GM18519 (cell line): Measurements from ENCODE around the gene GNB2.

Experiments
- ATAC-seq: cut with Tn5 transposase; IDR thresholded peaks from one replicate; pipeline ENCODE4 v1.9.1; 2021; ENCODE audit warnings: mild to moderate bottlenecking, moderate library complexity; ENCODE audit not compliant: unreplicated experiment, low FRiP score

GNB2 gene

DNA sequence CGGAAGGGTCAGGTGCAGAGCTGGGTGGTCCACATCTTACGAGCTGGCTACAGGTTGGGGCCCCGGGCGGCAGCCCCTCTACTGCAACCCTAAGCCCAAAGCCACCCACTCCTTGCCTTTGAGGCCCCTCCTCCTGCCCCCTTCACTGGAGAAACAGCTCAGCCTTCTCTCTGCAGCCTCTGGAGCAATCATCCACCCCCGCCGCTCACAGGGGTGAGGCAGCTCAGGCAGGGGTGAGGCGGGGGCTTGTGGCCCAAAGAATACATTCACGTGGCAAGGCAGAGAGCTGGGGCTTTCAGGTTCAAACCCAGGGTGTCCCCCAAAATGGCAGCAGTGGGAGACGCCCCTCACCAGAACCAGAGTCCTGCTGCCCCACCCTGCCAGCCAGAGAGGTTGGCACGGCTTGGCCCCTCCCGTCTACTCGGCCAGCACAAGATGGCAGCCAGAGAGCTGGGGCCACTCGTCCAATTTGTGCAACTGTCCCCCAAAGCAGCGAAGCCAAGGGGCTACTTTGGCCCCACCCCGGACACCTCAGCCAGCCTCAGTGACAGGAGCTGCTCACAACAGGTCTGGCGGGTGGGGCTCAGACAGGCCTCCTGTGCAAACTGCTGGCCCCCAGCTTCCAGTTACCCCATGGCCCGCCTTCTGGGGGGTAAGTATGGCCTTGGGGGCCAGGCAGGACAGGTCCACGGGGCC lies 7.2 kb downstream of the GNB2 start:
- no peak for ATAC-seq

DNA sequence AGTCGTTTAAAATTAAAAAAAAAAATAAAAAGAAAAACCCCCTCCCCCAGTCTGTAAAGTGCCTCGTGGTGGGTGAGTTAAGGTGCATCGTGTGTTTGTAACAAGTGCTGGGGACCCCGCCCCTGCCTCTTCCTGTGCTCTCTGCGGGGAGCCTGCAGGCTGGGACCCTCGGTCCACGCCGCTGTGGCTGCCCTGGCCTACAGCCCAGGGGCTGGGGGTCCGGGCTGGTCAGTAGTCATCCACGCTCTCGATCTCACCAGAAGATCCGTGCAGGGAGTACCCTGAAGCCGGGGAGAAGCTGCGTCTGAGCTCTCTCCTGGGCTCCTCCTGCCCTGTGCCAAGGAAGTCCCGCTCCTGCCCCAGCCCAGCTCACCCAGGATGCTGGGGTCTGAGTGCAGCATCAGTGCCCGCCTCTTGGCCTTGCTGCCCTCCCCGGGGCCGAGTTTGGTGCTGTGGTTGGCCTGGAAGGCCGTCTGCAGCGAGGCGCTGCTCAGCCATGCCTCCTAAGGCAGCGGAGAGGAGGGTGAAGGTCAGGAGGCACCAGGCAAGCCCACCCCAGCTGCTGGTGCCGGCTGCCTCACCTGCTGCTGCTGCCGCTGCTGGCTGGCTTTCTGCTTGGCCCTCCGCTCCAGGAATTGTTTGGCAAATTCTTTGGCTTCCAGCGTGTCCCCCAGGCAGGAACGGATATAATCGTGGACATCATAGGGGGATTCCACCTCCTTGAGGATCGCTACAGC lies 8.1 kb downstream of the GNB2 start:
- ATAC-seq, result no peak

DNA sequence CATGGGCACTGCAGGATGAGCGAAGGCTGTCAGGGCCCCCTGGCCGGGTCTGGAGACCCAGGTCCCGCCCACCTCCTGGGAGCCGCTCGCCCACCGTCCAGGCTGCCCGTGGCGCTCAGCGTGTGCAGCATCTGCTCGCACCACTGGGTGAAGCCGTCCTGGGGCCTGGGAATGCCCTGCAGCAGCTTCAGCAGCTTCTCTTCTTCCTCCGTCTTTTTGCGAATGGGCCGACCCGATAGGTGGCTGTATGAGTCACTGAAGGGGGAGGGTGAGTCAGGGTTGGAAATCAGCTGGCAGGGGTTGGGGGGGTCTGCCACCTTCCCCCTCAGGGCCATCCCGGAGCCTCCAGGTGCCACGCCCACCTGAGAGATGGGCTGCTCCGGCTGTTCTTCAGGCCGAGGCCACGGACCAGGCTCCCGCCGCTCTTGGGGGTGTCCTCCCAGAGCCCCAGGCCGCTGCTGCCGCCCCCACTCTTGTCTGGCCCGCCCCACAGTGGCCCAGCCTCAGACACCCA lies 8.7 kb downstream of the GNB2 start:
- ATAC-seq, result no peak

DNA sequence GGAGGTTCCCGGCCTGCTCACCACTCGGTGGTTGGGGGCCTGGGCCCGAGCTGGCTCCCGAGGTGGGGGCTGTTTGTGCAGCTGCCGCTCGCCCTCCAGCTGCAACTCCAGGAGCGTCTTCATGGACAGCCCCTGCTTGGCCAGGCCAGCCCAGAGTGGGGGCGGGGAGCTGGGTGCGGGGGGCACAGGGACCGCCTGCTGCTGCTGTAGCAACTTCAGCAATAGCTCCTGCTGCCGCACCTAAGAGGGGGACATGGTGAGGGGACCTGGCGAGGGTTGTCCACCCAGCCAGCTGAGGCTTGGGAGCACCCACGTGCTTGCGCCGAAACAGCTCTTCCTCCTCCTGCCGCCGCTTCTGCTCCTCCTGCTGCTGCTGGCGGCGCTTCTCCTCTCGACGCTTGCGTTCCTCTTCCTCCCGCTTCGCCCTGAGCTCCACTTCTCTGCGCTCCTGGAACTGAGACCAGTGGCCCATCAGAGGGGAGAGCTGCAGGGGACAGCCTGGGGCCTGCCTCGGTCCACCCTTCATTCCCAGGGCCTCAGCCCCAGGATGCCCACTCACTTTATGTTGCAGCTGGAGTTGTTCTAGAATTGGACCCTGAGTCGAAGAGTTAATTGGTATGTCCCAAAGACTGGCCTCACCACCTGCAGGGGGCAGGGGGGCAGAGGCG lies 9.6 kb downstream of the GNB2 start:
- ATAC-seq, result no peak

DNA sequence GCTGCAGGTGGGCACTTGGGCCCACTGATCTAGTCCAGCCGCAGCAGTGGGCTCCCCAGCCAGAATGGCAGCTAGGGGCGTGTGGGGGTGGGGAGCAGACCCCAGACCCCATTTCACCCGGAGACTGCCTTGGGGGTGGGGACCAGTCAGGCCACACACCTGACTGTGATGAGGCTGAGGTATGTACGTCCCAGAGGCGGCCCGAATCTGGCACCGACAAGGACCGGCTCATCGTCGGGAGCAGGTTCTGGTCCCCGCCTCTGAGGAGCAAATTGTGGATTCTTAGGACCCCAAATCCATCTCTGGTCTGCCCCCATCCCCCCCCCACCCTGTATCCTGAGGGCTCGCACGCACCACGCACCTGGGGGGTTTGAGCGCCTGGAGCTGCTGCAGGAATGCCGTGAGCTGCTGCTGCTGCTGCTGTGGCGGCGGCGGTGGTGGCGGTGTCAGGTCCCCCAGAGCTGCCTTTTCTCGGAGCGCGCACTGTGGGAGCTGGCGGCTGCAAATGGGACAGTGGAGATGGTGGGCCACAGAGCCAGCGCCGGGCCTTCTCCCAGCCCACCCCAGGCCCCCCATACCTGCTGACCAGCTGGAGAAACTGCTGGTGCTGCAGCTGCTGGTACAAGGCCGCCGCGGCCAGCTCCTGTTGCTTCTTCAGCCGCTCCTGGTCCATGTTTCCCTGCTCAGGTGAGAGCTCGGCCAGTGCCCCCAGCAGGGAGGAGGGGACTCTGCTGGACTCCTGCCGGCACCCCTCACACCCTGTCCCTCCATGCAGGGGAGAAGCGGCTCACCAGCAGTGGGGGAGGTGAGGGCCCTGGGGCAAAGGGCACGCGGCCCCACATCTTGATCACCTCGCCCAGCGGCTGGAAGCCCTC lies 10.4 kb downstream of the GNB2 start:
- ATAC-seq, result no peak

DNA sequence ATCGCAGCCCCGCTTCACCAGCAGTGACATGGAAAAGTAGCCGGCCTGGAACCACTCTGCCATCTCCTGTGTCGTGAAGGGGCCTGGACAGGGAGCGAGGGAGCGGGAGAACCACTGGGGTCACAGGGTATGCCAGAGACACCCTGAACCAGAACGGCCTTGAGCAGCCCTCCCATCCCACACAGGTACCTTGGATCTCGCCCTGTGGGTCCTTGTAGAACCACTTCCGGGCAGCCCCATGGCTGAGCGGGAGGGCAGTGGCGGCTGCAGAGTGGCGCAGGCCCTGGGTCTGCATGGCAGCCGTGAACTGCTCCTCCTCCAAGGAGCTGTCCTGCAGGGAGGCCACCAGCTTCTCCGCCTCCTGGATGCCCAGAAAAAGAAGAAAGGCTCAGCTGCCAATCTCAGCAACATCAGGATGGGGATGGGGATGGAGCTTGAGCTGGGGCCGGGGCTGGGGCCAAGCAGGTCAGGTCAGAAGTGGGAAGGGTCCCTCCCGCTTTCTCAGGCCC lies 11.0 kb downstream of the GNB2 start:
- no peak for ATAC-seq

DNA sequence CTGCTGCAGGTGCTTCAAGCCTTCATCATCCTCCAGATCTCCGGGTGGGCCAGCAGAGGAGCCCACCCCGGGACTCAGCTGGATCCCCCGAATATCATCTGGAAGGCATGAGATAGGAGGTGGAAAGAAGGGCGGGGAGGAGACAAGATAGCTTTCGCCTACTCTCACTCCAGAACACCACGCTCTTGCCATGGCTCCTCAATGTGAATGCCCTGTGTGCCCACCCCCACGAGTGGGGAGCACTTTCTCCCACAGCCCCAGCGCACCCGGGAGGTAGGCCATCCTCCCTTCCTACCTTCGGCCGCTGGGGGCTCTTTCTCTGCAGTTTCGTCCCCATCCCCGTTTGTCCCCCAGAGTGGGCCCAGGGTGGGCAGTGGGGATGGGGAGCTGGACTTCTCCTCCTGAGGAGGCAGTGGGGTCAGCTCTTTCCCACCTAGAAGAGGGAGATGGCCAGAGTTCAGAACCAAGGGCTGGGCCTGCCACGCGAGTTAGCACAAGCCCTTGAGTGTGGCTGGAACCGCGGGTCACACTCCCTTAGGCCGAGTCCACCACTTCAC lies 11.6 kb downstream of the GNB2 start:
- no peak for ATAC-seq

DNA sequence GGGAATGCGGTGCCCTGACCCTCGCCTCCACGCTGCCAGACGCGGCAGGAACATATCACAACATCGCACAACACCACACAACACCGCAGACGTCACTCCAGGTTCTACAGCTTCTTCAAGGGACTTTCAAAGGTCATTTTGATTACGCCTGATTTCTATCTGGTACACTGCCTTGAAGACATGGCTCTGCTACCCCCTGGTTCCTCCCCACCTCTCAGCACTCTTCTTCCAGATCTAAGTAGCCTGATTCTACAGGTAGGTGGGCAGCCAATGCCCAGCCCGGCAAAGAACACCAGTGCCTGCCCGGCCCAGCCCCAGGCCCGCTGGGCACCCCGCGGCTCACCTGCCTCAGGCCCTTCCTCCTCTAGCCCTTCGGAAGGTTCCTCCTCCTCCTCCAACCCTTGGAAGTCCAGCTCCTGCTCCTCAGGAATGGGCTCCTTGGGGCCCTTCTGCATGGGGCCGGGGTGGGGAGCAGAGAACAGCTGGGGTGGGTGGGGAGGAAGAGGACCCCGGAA lies 12.1 kb downstream of the GNB2 start:
- no peak for ATAC-seq

DNA sequence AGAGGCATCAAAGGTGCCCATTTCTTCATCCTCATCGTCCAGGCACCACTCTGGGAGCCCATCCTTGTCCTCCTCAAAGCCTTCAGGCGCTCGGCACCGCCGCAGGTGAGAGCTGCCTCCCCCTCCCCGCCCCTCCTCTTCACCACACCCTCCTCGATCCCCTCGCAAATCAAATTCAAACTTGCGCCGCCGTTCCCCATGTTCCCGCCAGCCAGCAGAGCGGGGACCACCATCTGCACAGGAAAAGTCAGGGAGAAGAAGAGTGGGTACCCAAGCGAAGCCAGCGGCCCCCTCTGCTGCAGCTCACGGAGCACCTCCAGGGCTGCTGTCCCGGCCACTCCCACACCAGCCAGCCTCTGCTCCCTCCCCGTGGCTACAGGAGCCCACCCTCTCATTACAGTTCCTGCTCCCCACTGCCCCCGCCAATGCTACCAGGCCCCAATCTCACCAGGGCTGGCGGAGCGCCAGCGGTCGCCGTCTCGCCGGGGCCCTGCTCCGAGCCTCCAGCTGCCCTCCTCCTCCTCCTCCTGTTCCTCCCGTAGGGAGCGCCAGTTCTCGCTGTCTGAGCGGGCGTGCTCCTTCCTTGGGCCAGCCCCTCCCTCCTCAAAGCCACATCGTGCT lies 12.8 kb downstream of the GNB2 start:
- ATAC-seq, result no peak

DNA sequence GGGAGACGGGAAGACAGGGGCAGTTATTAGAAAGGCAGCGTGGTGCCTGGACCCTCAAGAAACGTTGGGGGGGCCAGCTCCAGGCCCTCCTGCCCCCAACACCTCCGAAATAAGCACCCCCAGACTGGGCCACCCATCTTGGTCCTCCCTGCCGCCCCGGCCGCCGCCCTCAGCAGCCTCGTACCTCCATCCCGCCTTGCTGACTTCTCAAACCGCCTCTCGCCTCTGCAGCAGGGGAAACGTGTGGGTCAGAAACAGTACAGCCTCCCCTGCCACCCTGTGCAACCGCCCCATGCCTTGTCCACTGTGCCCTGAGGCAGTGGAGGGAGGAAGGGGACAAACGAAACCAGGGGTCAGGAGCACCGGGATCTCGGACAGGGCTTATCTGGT lies 13.3 kb downstream of the GNB2 start:
- ATAC-seq, result no peak

DNA sequence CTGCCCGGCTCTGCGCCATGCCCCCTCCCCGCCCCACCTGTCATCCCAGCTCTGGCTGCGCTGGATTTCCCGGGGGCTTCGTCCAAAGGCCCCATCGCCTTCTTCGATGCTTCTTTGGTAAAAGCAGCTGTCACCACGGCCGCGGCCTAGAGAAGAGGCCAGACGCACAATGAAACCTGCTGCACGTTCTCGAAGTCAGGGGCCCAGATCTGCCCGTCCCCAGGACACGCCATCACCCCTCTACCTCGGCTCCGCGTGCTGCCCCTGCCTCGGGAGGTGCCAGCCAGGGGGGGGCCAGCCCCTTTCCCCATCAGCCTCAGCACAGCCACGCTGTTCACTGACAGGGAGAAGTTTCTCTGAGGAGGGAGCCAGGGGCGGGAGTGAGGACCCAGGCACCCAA lies 13.7 kb downstream of the GNB2 start:
- ATAC-seq, result no peak

DNA sequence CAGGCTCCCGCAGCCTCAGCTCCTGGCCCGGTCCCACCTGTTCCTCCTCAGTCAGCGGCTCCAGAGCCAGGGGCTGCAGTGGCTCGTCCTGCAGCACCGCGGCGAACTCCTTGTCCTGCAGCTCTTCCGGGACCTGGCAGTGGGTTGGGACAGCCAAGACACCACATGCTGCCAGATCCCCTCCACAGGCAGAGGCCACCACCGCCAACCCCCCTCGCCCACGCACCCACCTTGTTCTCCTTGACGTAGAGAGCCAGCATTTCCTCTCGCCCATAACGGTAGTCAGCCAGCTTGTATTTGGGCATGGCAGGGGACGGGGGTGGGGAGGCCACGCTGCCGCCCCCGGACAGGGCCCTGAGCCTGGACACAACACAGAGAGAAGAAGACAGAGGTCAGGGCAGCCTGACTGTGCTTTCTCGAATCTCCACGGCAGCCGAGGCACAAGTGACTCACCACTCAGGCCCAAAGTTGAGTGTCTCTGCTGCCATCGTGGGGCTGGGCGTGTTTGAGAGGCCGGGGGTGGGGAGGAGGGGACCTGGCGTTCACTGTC lies 14.3 kb downstream of the GNB2 start:
- ATAC-seq, result no peak

DNA sequence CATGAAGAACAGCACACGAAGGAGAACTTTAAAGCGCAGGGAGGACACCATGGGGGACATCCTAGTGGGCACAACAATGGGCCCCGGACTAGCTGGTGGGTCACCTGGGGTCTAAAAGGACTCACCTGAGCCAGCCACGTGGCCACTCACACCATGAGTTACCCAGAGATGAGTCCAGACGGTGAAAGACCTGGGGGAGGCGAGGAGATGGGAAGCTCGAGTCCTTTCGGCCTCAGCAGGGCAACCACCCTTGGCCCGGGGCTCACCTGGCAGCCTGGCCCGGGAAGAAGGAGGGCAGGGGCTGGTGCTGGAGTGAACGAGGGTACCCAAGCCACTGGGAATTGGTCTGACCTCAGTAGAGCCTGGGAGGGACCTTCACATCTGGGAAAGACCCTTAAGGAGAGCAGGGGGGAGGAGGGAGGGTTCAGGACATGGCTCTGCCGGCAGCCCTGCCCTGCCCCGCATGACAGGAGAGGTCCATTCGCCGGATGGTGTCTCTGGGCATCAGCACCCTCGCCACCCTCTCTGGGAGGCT lies 14.9 kb downstream of the GNB2 start:
- no peak for ATAC-seq

DNA sequence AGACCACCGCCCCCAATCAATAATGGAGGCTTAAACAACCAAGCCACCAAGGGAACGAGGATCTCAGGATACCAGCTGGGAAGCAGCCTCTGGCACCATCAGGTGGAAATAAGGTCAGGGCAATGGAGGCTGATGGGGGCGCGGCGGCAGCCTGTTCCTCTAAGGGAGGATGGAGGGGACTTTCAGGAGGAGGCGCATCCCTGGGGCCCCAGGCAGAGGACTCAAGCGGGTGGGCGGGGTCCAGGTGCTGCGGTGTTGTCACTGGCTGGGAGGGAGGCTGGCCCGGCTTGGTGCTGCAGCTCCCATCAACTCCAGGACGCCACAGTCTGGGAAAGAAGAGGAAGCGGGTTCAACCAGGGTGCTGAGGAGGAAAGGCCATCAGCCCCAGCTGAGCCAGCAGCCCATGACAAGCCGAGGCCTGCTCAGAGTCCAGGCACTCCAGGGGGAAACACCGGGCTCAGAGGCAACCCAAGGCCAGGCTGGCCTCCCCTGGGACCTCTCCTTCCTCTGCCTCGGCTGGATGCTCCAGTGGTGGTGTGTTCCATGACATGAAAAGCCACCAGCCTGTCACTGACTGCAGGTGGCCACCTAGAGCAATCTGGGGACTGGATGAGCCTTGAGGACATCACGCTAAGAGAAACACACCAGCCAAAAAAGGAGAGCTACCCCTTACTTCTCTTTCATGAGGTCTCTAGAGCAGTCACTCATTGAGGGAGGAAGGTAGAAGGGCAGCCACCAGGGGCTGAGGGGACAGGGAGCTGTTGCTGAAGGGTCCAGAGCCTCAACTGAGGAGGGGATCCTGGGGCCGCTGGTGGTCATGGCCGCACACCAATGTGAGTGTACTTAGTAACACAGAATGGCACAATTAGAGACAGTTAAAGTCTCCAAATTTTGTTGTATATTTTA lies 15.9 kb downstream of the GNB2 start:
- no peak for ATAC-seq

DNA sequence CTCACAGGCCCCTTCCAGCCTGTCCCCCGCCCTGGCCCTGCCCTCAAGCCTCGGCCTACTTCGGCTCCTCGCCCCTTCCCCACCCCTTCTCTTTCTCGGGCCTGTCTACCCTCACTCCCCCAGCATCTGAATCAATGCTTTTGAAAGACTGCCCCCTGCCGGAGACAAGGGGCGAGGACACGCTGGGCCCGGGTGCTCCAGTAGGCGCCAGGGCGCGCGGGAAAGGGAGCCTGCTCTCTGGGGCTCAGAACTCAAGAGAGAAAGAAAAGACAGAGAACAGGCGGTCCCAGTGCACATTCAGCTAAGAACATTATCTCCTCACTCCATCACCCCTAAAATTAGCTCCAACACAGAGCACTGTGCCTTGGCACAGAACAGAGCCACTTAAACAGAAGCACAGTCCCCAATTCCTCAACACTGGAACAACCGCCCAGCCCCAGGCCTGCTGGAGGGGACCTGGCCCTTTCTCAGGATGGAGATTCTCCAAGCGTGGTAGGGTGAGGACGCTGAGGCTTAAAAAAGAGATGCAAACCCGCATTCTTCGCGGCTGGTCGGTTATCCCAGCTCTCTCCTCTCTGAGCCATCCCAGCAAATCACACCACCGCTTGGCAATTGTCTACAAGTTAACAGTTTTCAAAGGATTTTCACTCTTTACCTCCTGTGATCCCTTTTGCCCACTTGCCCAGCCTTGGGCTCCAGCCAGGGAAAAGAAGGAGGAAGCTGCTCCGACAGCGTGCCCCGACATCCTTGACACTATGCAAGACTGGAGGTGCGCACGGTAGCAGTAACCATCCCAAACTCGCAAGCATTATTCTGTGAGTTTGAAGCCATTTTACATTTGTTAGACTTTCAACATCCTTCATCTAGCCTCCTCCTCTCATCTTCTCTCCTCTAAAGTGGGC lies 18.4 kb downstream of the GNB2 start:
- no peak for ATAC-seq

DNA sequence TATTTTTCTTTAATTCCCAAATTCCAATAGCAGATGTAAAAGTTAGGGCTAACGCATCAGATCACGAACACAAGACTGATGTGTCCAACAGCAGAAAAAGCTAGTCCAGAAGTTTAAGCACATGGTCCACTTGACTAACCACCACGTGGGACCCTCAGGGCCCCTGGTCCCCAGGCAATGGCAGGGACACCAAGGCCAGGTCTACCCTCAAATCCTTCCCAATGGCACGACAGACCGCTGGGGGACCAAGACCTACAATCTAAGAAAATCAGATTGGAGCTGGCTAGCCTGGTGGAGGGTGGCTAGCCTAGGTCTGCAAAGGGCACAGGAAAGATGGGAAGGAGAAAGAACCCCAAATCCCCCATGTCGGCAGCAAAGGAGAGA lies 19.0 kb downstream of the GNB2 start:
- no peak for ATAC-seq
